HG02642 (cell line): ENCODE results near the gene LINGO3.
"Not testable (repeated sequence)": the region's sequence is repeated elsewhere in the genome, so short reads cannot be mapped to it uniquely, and the experiment has no call there.

Experiments
- ATAC-seq: cut with Tn5 transposase; IDR thresholded peaks from one replicate; pipeline ENCODE4 v1.9.1; 2021; ENCODE audit warnings: mild to moderate bottlenecking; ENCODE audit not compliant: unreplicated experiment, poor library complexity

Gene LINGO3

GRCh38 chr19:2308114-2308556 lies at the start of gene LINGO3:
Gene LINGO3 (minus strand): TSS chr19:2308154. CDS start chr19:2291776, 16,378 bp downstream.
- ATAC-seq = no peak

- no peak for ATAC-seq
Observed at GRCh38 chr19:2356036-2356646, 48.2 kb upstream of the LINGO3 start.

GRCh38 chr19:2355168-2356035 lies 47.4 kb upstream of the LINGO3 start:
- no peak for ATAC-seq

GRCh38 chr19:2354670-2355069 lies 46.7 kb upstream of the LINGO3 start:
- no peak for ATAC-seq

- ATAC-seq = no peak
Observed at GRCh38 chr19:2353887-2354592, 46.1 kb upstream of the LINGO3 start.

- no peak for ATAC-seq
Observed at GRCh38 chr19:2353159-2353886, 45.4 kb upstream of the LINGO3 start.

- ATAC-seq = no peak
Observed at GRCh38 chr19:2352121-2352520, 44.2 kb upstream of the LINGO3 start.

GRCh38 chr19:2351591-2351990 lies 43.6 kb upstream of the LINGO3 start:
- no peak for ATAC-seq

- ATAC-seq = no peak
Observed at GRCh38 chr19:2350656-2351055, 42.7 kb upstream of the LINGO3 start.

- not testable (repeated sequence) for ATAC-seq
Observed at GRCh38 chr19:2349818-2350217, 41.9 kb upstream of the LINGO3 start.

GRCh38 chr19:2345794-2346663 lies 38.1 kb upstream of the LINGO3 start:
- no peak for ATAC-seq

- ATAC-seq = no peak
Observed at GRCh38 chr19:2345076-2345475, 37.1 kb upstream of the LINGO3 start.

GRCh38 chr19:2344381-2344870 lies 36.5 kb upstream of the LINGO3 start:
- ATAC-seq = no peak

- no peak for ATAC-seq
Observed at GRCh38 chr19:2343289-2343982, 35.5 kb upstream of the LINGO3 start.

- no peak for ATAC-seq
Observed at GRCh38 chr19:2342656-2343288, 34.8 kb upstream of the LINGO3 start.

- no peak for ATAC-seq
Observed at GRCh38 chr19:2341982-2342381, 34.0 kb upstream of the LINGO3 start.

- no peak for ATAC-seq
Observed at GRCh38 chr19:2341244-2341751, 33.3 kb upstream of the LINGO3 start.
